ENCODE data around the gene HOXC13. TPM values are rescaled to one million over a fixed set of nuclear protein-coding genes. Genes with fewer than 3 reads are reported as not detected.

The HOXC13 gene
- polyA plus RNA-seq, 1 donor (not counting 4 experiments of a cell fraction or from before 2014, with no cell fraction given) = 4.8 TPM

GRCh38 chr12:53954694-53955035, 16.0 kb downstream of the HOXC13 start, which contains the start of gene HOXC12:
TSS of gene HOXC12 (plus strand) at chr12:53954903. CDS start at chr12:53954930, 27 bp downstream.
- H3K9ac ChIP-seq (ENCODE audit: control insufficient read depth, extremely low read depth, insufficient read depth, low read length) = peak within 1 kb of the TSS; percentile 52
- FAIRE-seq (no peak), DNase-seq (ENCODE audit: low read depth, low spot score) (no peak)
- no peaks in the 10 kb centered on the region for H3K79me2 ChIP-seq (ENCODE audit: control insufficient read depth, insufficient read depth, low read length)
- H3K4me2 ChIP-seq (ENCODE audit: control insufficient read depth, extremely low read depth, insufficient read depth, low read depth, low read length) = peak within 1 kb of the TSS; percentile 85
- dilution Hi-C loops (cut with MboI; ENCODE audit: extremely low pct_ligation_motif_present, low sequenced_read_pairs) = no loop called here
- peaks cover 43% of the 10 kb centered on the region for H3K4me1 ChIP-seq (ENCODE audit: control insufficient read depth, extremely low read depth, insufficient read depth, low read length)
- H3K27ac ChIP-seq (ENCODE audit: control insufficient read depth, insufficient read depth, low read length) = no peak within 1 kb of the TSS
- H3K36me3 ChIP-seq (ENCODE audit: control insufficient read depth in 2 of 2, extremely low read depth in 1 of 2, insufficient read depth in 2 of 2, low read length in 2 of 2) = no peaks in the 10 kb centered on the region
- H4K20me1 ChIP-seq (ENCODE audit: control insufficient read depth, extremely low read depth, insufficient read depth, low read length) = no peaks in the 10 kb centered on the region
- peak within 1 kb of the TSS; percentile 51 to 61 (median 60) for H3K4me3 ChIP-seq (ENCODE audit: control insufficient read depth in 2 of 3, extremely low read depth in 1 of 3, insufficient read depth in 2 of 3, low read depth in 1 of 3, low read length in 3 of 3)
- H3K9me3 ChIP-seq (ENCODE audit: control insufficient read depth, low read depth, low read length) = no peaks in the 10 kb centered on the region
- peaks cover 92% of the 10 kb centered on the region for H3K27me3 ChIP-seq (ENCODE audit: control insufficient read depth, extremely low read depth, insufficient read depth, low read length)
- H3K9me1 ChIP-seq (ENCODE audit: control insufficient read depth, extremely low read depth, insufficient read depth, low read length) = no peaks in the 10 kb centered on the region
- TF ChIP-seq EZH2 (IDR thresholded peaks at IDR 0.05; ENCODE audit: low read length) (no peak), CTCF (optimal IDR thresholded peaks at IDR 0.05 in 1 of 3, IDR thresholded peaks at IDR 0.05 in 1 of 3, conservative IDR thresholded peaks at IDR 0.05 in 1 of 3; ENCODE audit: extremely low read depth in 1 of 3, insufficient read depth in 2 of 3, low read length in 3 of 3) (no peak)
- peak within 1 kb of the TSS; percentile 80 for H2AFZ ChIP-seq (ENCODE audit: control insufficient read depth, low read length)

GRCh38 chr12:53955036-53955775, 16.6 kb downstream of the HOXC13 start:
- FAIRE-seq (no peak), DNase-seq (ENCODE audit: low read depth, low spot score) (no peak)
- peak overlapping the region; percentile 80 for H2AFZ ChIP-seq (ENCODE audit: control insufficient read depth, low read length)
- no peaks in the 10 kb centered on the region for H3K36me3 ChIP-seq (ENCODE audit: control insufficient read depth in 2 of 2, extremely low read depth in 1 of 2, insufficient read depth in 2 of 2, low read length in 2 of 2)
- no peak overlapping the region for H3K27ac ChIP-seq (ENCODE audit: control insufficient read depth, insufficient read depth, low read length)
- H3K9ac ChIP-seq (ENCODE audit: control insufficient read depth, extremely low read depth, insufficient read depth, low read length) = peak overlapping the region; percentile 52
- peaks cover 90% of the 10 kb centered on the region for H3K27me3 ChIP-seq (ENCODE audit: control insufficient read depth, extremely low read depth, insufficient read depth, low read length)
- H3K4me2 ChIP-seq (ENCODE audit: control insufficient read depth, extremely low read depth, insufficient read depth, low read depth, low read length) = peak overlapping the region; percentile 85
- H3K4me3 ChIP-seq (ENCODE audit: control insufficient read depth in 2 of 3, extremely low read depth in 1 of 3, insufficient read depth in 2 of 3, low read depth in 1 of 3, low read length in 3 of 3) = peak overlapping the region; percentile 51 to 61 (median 60)
- TF ChIP-seq CTCF (optimal IDR thresholded peaks at IDR 0.05 in 1 of 3, IDR thresholded peaks at IDR 0.05 in 1 of 3, conservative IDR thresholded peaks at IDR 0.05 in 1 of 3; ENCODE audit: extremely low read depth in 1 of 3, insufficient read depth in 2 of 3, low read length in 3 of 3) (no peak), EZH2 (IDR thresholded peaks at IDR 0.05; ENCODE audit: low read length) (peak; percentile 90)
- H4K20me1 ChIP-seq (ENCODE audit: control insufficient read depth, extremely low read depth, insufficient read depth, low read length) = no peaks in the 10 kb centered on the region
- no peaks in the 10 kb centered on the region for H3K9me1 ChIP-seq (ENCODE audit: control insufficient read depth, extremely low read depth, insufficient read depth, low read length)
- no peaks in the 10 kb centered on the region for H3K9me3 ChIP-seq (ENCODE audit: control insufficient read depth, low read depth, low read length)
- dilution Hi-C loops (cut with MboI; ENCODE audit: extremely low pct_ligation_motif_present, low sequenced_read_pairs) = no loop called here
- peaks cover 39% of the 10 kb centered on the region for H3K4me1 ChIP-seq (ENCODE audit: control insufficient read depth, extremely low read depth, insufficient read depth, low read length)
- H3K79me2 ChIP-seq (ENCODE audit: control insufficient read depth, insufficient read depth, low read length) = no peaks in the 10 kb centered on the region

Measured in keratinocyte (primary cell).